DMS153 treated with DMSO at 0.1 percent for 48 hours (cell line): ENCODE measurements around the gene MEGF10.

Source experiments
- DNase-seq: peaks from one replicate; lab custom pipeline; 2025; ENCODE audit not compliant: unreplicated experiment; lab: John Stamatoyannopoulos, UW

The MEGF10 gene

DNA sequence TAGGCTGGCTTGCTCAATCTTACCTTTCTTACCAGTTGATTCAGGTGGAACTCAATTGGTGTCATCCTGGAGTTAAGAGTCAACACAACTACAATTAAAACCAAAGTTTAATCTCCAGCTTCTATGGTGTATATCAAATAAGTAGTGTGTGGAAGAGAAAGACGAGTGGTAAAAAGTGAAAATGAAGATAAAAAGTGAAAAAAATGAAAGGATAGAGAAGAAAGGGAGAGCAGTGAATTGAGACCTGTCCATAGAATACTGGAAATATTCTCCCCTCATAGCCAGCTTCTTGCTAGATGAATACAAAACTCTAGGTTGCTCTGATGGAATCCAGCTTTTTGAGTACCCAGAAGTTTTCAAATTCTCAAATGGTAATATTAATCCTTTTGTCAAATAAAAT, 76.4 kb downstream of the MEGF10 start:
- no peak for DNase-seq

DNA sequence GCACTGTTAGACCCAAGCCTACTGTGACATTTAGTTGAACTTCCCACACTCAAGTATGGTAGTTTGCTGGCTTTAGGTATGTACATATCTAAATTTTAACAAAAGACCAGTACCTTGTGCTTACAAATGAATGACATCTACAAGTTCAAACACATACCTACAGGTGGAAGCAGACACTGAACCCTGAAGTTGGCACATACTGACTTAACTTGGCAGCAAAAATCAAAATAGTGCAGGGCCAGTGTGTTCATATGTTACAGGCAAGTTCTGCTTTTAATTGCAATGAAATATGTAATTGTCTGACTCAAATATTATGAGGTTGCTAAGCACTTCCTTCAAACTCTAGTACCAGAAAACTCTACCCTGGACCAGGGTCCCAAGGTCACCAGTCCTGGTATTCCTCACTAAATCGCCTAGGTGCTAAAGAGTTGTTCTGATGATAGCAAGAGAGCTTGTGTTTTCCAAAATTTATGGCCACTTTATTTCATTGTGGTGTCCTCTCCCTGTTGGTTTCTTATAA, 77.4 kb downstream of the MEGF10 start:
- DNase-seq, result no peak

GRCh38 chr5:127369796-127370195, 79.2 kb downstream of the MEGF10 start:
- no peak for DNase-seq

DNA sequence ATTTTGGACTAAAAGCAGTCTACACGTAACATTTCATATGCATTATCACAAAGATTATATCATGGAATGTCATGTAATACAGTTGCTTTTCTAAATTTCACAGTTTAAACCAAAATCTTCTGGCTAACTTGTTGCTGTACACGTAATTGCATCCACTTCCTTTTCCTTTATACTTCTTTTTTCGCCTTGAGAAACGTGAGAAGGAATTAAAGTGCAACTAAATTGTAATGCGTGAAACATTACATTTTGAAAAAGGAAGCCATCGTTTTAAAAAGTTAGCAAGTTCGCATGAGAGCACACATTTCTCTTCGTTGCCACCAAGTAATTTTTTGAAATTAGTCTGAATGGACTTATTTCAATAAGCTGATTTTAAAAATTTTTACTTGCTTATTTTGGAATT, 80.0 kb downstream of the MEGF10 start:
- DNase-seq, result no peak

- DNase-seq, result no peak
Observed at GRCh38 chr5:127373858-127374491, 83.4 kb downstream of the MEGF10 start.

DNA sequence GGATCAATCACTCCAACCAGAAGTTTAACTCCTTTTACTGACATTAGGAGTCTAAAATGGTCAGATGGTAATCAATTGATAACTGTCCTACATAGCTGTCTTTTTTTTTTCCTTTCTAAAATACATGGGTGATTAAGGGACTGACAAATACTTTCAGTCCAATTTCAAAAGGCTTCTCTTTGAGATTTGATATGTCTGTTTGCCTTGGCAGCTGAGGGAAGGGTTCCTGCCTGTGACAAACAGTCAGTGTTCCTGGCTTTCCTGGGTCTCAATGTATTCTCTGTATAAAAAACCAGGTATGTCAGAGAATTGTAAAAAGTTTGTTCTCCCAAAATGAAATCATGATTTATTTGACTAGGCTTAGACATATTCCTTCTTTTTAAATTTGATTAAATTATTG, 84.5 kb downstream of the MEGF10 start:
- no peak for DNase-seq

- no peak for DNase-seq
Observed at GRCh38 chr5:127375544-127376091, 85.0 kb downstream of the MEGF10 start.

DNA sequence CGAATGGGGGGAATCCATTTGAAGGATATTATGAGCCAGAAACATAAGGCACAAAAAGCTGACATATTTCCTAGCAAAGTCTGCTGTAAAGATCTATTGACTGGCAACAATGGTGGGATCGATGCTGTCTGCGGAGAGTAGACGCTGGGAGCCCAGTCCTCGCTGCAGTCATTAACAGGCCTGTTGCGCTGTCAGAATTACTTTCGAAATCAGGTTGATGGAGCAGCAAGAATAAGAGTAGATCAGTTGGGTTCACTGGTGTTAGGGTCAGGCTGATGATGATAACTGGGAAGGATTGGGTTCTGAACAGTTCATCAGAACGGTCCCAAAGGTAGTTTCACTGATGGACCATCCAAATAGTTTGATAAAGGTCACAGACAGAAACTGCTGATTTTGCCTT, 87.1 kb downstream of the MEGF10 start:
- DNase-seq, result no peak

GRCh38 chr5:127385936-127386335, 95.3 kb downstream of the MEGF10 start:
- DNase-seq, result no peak

GRCh38 chr5:127386557-127386956, 96.0 kb downstream of the MEGF10 start:
- DNase-seq, result no peak

DNA sequence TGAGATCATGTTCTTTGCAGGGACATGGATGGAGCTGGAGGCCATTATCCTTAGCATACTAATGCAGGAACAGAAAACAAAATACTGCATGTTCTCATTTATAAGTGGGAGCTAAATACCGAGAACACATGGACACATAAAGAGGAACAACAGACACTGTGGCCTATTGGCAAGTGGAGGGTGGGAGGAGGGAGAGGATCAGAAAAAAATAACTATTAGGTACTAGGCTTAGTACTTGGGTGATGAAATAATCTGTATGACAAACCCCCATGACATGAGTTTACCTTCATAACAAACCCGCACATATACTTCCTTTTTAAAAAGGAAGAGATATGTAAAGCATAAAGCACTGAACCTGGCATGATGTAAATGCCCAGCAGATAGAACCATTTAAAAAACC, 99.0 kb downstream of the MEGF10 start:
- no peak for DNase-seq

DNA sequence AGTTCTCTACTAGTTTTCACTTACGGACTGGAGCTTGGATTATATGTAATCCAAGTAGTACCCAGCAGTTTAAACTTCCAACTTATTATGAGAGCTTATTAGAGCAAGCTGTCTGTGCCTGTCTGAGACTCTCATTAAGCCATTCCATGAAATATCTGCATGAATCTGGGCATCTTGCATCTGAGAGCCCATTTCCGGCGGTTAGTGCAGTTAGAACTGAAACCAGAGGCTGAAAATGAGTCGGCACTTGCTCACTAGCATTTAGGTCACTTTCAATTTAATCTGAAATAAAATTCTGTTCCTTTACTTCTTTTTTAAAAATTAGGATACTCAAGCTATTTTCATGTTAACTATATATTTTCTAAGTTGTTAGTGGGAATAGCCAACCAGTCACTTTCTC, 102.2 kb downstream of the MEGF10 start:
- DNase-seq, result no peak

- no peak for DNase-seq
Observed at GRCh38 chr5:127396490-127397155, 106.0 kb downstream of the MEGF10 start.

GRCh38 chr5:127398508-127398907, 107.9 kb downstream of the MEGF10 start:
- no peak for DNase-seq

- no peak for DNase-seq
Observed at GRCh38 chr5:127399068-127399467, 108.5 kb downstream of the MEGF10 start.

GRCh38 chr5:127400539-127400938, 109.9 kb downstream of the MEGF10 start:
- no peak for DNase-seq

DNA sequence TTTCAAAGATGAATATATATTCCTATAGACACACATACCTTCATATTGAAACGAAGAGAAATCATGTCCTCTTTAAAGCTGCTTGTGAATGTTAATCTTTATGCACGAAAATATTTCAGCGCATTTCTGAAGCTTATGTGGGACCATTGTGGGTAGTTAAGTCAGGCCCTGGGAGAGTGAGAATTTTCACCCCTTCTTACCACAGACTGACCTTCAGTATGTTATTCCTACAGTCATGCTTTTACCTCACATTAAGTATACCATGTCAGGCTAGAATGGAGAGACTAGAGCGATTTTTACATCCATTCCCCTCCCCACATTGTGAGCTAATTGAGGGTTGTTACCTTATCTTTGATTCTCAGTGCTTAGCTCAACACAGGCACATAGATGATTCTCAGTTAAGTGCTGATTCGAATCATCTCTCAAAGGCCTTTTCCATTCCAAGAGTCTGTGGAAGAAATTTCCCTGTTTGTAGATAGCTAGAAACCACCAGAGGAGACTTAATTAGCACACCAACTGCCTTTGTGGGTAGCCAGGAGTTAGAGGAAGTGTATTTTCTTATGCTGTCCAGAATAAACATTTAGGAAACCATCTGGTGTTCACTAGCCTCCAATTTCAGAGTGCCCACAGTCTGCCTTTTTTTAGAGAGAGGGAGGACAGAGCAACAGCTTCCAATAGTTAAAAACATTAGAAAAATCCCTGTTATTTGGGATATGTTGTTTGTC, 110.5 kb downstream of the MEGF10 start:
- no peak for DNase-seq

GRCh38 chr5:127402361-127402760, 111.8 kb downstream of the MEGF10 start:
- no peak for DNase-seq

DNA sequence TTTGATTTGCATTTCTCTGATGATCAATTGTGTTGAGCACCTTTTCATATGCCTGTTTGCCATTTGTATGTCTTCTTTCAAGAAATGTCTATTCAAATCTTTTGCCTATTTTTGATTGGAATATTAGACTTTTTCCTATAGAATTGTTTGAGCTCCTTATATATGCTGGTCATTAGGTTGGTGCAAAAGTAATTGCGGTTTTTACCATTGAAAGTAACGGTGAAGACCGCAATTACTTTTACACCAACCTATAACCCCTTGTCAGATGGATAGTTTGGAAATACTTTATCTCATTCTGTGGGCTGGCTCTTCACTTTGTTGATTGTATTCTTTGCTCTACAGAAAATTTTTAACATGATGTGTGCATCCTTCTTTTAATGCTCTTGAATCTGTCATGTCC, 113.6 kb downstream of the MEGF10 start:
- DNase-seq, result no peak

DNA sequence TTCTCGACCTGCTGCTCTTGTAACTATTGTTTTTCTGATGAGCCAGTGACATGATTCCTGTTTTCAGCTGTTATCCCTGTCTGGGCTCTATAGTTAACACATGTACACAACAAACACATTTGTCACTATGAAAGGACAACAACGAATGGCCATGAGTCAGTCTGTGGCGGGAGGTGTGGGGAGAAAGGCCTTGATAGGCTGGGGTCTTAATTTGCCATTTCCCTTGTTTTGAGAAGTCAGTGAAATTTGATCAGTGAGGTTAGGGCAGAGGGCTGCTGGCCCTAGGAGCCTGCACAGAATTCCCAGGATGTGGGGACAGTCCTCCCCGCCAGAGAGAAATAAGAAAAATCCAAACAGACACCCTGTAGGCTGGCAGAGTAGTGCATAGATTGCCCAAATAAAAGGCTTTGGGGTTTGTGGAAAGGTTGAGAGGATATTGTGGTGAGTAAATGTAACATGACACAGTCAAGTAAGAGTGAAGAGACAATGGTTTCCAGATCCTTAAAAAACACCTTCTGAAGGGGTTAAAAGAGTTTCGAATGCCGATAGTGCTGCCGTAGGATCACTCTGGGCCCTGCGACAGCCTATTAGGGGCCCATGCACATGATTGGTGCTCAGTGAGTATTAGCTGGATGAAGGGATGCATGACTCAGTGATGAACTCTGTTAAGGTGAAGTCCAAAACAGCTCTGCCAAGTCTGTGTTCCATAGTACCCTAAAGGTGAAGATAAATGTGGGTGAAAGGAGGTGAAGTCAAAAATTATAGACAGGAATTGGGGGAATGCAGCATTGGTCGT, 115.9 kb downstream of the MEGF10 start:
- no peak for DNase-seq
